Activated naive CD4-positive, alpha-beta T cell treated with Interleukin-2 at 50 U/mL for 16 hours (primary cell): ENCODE measurements around the gene ZMYND11.
"Not testable (repeated sequence)": the region's sequence is repeated elsewhere in the genome, so short reads cannot be mapped to it uniquely, and the experiment has no call there.

Experiments used
- DNase-seq: peaks from one replicate; pipeline ENCODE4 v3.0.0-alpha.2; 2020

Gene ZMYND11

DNA sequence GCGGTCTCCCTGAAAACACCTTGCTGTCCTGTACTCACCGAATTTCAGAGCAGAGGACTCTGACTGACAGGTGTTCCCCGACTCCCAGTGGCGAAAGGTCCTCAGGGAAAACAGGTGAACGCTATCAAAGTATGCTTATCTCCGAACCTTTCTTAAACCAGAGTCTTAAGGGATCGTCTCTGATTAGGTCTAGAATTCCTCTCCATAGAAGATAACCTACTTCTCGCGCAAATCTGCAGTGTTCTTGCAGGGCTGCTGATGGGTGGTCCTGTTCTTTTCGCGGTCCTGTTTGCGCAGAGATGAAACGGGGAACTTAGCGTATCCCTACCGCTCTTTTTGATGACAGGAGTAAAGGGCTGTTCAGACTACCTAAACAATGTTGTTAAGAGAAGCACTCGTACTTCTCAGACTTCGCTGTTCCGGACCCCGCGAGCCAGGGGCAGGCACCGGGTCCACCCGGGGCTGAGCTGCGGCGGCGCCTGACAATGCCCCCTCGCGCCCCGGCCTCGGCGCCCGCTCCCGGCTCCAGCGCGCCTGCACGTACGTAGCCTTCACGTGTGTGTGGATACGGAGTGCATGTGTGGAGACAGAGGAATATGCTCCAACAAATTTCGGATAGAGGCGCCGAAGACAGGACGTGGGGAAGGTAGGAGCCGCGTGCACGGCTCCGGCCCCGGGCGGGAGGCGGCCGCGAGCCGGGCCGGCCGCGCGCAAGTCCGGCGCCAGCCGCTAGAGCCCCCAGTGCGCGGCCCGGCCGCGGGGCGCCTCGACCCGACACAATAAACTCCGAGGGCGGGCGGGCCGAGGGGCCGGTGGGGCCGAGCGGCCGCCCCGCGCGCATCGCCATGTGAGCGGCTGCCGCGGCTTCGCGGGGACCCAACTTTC is 766 bp upstream of the ZMYND11 start:
- peak; percentile 43 for DNase-seq

DNA sequence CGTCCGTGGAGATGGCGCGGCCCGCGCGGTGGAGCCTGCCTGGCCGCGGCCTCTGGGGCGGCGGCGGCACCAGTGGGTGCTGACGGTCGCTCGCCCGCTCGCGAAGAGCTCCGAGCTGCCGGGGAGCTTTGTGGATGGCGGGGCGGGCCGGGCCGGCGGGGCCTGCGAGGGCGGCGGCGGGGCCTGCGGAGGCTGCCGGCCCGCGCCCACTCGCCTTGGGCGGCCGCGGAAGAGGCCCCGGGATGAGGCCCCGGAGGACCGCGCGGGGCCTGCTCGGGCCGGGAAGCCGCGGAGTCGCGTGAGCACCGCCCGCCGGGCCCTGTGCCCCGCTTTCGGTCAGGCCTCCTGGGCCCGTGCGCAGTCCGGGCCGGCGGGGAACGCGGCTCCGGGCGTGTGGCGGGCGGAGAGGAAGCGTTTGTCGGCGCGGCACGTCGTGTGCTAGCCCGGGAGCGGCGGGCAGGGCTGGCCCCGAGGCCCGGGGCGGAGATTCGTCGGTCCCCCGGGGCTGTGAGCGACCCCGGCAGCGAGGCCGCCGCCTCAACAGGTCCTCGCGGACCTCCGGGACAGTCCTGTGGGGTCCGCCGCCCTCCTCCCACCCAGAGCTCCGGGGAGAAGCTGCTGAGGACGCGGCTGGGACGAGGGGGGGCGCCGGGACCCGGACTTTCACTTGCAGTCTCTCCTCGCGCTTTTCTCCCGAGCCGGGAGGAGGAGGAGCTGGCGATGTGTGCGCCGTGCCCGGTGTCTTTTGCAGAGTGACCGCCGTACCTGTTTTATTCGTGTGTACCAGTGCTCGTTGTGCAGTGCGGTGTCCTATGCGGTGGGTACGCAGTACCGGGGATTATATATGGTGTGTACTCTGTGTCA is 578 bp downstream of the ZMYND11 start:
- peak; percentile 67 for DNase-seq

DNA sequence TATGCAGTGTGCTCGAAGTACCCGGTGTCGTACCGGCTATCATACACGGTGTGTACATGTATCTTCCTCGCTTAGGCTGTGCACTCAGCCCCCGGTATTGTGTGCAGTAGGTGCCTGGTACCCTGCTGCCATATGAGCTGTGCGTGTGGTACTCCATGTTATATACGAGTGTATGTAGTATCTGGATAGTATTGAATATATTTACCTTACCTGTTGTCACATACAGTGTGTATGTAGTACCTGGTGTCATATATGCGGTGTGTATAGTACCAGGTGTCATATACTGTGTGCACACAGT is 1.2 kb downstream of the ZMYND11 start:
- no peak for DNase-seq

DNA sequence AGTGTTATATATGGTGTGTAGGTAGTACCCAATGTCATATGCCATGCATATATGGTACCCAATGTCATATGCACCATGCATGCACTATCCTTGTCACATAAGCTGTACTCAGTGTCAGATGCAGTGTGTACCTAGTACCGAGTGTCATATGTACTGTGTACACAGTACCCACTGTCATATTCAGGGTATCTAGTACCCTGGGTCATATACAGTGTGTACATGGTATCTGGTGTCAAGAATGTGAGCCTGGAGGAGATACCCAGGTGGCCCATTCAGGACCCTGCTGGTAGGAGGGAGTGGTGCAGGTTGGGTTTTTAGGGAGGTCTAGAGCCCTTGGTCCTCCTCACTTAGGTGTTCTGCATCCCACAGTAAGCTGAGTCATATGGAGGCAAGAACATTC is 1.8 kb downstream of the ZMYND11 start:
- DNase-seq: peak; percentile 57

GRCh38 chr10:137606-138005 is 2.4 kb downstream of the ZMYND11 start:
- DNase-seq: no peak

- no peak for DNase-seq
Measured at GRCh38 chr10:142371-142770, 7.1 kb downstream of the ZMYND11 start.

DNA sequence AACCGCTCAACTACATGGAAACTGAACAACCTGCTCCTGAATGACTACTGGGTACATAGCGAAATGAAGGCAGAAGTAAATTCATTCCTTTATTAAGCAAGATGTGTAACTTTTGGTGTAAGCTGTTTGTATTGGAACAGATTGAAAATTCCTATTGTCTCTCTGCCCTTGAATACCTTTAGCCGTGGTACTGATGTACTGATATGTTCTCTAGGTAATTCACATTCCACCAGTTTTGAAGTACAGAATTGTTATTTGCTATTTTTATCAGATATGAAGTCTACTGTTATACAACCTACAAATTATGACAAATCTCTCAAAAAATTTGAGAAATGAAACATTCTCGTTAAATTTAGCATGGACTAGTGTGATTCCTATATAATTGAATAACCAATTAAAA is 17.7 kb downstream of the ZMYND11 start:
- DNase-seq: no peak

DNA sequence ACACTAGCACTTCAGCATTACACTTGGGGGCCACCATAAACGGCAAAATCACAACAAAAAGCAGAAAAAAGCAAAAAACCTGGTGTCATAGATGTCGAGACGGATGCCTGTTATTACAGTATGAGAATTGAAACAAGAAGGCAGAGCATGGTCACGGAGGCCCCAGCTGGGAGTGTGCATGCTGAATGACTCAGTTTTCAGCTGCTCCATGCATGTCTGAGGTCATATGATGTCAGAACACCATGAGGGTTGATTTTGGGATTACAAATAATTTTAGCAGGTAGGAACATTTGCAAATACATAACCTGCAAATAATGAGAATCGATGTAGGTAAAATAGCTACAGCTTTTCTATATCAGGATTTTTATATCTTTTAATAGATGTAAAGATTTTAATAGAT is 19.1 kb downstream of the ZMYND11 start:
- DNase-seq: no peak

- DNase-seq: no peak
Measured at GRCh38 chr10:167383-167782, 32.1 kb downstream of the ZMYND11 start.

GRCh38 chr10:173741-174140 is 38.5 kb downstream of the ZMYND11 start:
- DNase-seq: no peak

DNA sequence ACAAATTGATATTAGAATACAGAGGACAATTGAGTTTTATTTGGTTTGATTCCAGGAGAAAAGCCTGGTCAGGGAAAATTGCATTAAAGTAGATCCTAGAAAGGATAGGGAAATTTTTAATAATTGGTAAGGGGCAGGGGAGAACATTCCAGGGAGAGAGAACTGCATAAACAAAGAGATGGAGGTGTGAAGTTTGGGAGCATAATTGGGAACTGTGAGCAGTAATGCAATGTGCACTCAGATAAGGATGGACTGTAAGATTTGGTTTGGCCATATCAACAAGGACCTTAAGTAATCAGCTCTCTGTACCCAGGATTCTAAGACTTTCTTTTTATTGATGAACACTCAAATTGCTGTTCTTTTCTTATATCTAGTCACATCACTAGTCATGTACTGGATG is 41.4 kb downstream of the ZMYND11 start:
- no peak for DNase-seq

DNA sequence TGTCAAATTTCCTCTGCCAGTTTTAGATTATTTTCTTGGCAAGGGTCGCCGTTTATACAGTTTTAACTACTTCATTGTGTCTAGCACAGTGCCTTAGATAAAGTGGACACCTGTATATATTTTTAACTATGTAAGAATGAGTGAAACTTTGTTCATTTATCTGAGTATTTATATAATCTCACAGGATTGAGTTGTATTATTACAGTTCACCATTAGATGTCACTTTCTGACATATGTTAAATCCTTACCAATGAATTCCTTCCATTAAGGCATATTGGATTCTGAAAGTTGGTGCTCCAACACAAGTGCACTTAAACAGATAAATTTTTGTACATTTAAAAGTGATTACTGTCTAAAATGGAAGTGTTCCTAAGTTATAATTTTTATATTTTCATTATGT is 43.0 kb downstream of the ZMYND11 start:
- no peak for DNase-seq

DNA sequence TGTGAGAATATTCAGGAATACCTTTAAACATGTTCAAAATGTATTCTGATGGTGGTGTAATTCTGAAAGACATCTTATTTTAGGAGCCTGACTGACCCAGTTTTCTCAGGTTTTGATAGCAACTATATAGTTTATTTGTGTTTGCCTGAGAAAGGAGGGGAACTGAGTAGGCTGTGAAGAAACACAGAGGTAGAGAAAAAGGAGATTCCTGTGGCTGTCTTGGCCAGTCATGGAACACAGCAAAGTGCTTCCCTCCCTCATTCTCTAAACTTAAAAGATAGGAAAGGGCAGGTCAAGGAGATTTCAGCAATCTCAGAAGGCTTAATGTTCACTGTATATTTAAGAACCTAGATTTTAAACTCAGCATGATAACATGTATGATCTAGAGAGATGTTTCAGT is 43.5 kb downstream of the ZMYND11 start:
- DNase-seq: no peak

GRCh38 chr10:182441-183201 is 47.4 kb downstream of the ZMYND11 start:
- peak; percentile 12 for DNase-seq

DNA sequence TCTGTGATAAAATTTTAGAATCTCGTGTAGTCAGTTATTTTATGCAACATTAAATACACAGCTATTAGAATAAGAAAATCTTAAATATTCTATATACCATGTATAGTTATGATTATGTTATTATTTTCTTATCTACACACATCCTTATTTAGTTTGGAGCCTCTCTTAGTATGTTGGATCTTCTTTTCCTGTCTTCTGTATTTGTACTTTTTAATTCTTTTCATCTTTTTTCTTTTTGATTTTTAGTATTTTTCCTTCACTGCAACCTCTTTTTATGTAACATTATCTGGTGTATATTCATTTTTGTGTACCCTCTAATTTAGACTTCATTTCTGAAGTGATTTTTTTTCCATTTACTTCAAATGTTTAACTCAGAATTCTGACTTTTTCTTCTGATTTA is 48.9 kb downstream of the ZMYND11 start:
- DNase-seq: no peak

- DNase-seq: no peak
Measured at GRCh38 chr10:184911-185310, 49.7 kb downstream of the ZMYND11 start.

DNA sequence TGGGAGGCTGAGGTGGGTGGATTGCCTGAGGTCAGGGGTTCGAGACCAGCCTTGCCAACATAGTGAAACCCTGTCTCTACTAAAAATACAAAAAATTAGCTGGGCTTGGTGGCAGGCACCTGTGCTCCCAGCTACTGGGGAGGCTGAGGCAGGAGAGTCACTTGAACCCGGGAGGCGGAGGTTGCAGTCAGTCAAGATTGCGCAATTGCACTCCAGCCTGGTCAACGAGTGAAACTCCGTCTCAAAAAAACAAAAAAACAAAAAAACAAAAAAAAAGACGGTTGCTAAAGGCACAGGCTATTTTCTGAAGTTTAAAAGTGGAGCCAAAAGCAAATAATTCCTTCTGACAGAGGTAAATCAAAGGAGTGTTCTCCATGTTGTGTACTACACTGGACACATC is 50.3 kb downstream of the ZMYND11 start:
- not testable (repeated sequence) for DNase-seq

GRCh38 chr10:186911-187310 is 51.7 kb downstream of the ZMYND11 start:
- DNase-seq: no peak

DNA sequence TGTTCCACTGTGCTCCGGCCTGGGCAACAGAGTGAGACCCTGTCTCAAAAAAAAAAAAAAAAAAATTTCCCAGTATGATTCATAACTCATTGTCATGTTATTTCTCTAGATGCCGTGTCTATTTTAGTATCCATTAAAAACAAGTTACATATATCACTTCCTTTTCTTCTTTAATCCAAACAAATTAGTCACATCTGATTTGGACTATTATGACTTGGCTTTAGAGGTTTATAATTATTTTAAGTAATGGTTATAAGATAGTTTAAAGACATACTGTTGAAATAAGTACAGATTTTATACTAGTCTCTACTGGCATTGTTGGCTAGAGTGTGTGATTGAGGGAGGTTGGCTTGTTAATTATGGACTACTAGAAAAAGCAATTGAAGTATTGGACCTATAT is 53.3 kb downstream of the ZMYND11 start:
- DNase-seq: no peak

GRCh38 chr10:190216-190615 is 55.0 kb downstream of the ZMYND11 start:
- DNase-seq: no peak

DNA sequence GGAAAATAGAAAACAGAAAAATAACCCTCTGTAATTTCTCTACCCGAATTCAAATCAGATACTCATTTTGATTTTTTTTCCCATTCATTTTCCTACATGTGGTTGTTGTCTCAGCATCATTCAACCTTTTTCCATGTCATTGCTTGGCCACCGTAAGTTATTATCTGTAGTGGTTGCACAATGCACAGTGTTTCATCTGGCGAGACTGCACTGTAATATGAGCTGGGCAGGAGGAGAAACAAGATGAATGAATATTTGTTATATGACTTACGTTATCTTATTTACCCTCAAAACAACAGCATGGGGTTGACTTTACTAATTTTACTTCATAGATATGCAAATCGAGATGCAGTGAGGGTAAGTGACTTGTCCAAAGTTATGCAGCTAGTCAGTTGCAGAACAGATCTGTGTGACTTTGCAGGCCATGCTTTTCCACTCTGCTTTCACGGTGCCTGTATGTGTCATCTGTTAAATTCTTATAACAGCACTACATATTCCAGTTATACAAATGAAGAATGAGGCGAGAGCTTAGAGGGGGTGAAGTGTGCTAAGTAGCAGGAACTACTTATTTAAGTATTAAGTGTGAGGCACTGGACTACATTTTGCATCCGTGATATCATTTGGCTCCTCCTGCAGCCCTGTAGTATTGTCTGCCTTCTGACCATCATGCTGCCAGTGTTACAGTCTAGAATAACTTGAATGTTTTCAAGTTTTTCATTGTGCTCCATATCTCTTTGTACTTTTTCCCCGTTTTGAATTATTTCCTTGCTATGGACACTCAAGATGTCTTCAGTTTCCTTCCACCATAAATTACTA is 56.7 kb downstream of the ZMYND11 start:
- DNase-seq: no peak

DNA sequence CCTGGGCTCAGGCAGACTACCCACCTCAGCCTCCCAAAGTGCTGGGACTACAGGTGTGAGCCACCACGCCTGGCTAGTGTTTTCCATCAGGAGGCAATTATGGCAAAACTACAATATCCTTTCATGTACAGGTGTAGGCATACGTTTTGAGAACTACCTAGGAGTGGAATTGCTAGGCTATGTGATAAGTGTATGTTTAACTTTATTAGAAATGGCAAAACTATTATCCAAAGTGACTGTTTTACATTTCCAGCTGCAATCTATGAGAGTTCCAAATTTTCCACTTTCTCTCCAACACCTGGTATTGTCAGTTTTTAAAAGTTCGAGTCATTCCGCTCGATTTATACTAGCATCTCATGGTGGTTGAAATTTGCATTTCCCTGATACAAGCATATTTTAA is 59.0 kb downstream of the ZMYND11 start:
- no peak for DNase-seq

DNA sequence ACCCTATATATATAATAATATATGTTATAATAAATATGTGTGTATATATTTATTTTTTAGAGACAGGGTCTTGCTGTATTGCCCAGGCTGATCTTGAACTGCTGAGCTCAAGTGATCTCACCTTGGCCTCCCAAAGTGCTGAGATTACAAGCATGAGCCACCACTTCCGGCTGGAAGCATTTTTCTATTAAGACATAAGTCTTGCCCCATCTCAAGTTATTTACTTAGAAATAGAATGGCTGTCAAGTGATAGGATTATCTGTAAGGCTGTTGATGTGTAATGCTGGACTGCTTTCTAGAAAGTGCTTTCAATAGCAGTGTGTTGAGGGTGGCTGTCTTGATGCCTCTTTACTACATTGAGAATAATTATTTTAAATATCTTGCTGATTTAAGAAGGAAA is 65.2 kb downstream of the ZMYND11 start:
- no peak for DNase-seq
